Liver (tissue), 9 donors: ENCODE data around the gene NMNAT1. TPM values are rescaled to one million over a fixed set of nuclear protein-coding genes. Genes with fewer than 3 reads are reported as not detected.

Experiments
- DNase-seq: peaks from one replicate; pipeline ENCODE4 v3.0.0-alpha.2; 2017; ENCODE audit warnings: low spot score
- H3K27ac ChIP-seq, 2 donors: one replicate each; pipeline ENCODE4 v1.7.0; 2013; ENCODE audit warnings: inconsistent platforms in 2 of 2, low read length in 2 of 2, control low read depth in 1 of 2, low read depth in 1 of 2, mild to moderate bottlenecking in 1 of 2
- H3K27me3 ChIP-seq, 4 donors: one replicate each; pipeline versions ENCODE4 v1.6.1 to v1.7.0; 2013; ENCODE audit warnings: low read length in 3 of 4, inconsistent platforms in 1 of 4, mild to moderate bottlenecking in 1 of 4, moderate library complexity in 1 of 4; ENCODE audit not compliant: control insufficient read depth in 4 of 4, insufficient read depth in 4 of 4
- H3K36me3 ChIP-seq, 4 donors: one replicate each; pipeline versions ENCODE4 v1.6.1 to v1.7.0; 2013; ENCODE audit warnings: low read length in 3 of 4, mild to moderate bottlenecking in 3 of 4, low read depth in 1 of 4, moderate library complexity in 1 of 4; ENCODE audit not compliant: control insufficient read depth in 4 of 4, insufficient read depth in 3 of 4
- H3K4me1 ChIP-seq, 4 donors: one replicate each; pipeline versions ENCODE4 v1.6.1 to v1.7.0; 2013; ENCODE audit warnings: low read length in 3 of 4, mild to moderate bottlenecking in 3 of 4, moderate library complexity in 1 of 4; ENCODE audit not compliant: control insufficient read depth in 4 of 4, insufficient read depth in 4 of 4
- H3K4me3 ChIP-seq, 3 donors: one replicate each; pipeline versions ENCODE4 v1.6.1 to v1.7.0; 2013; ENCODE audit warnings: low read length in 3 of 3, control low read depth in 1 of 3, low read depth in 1 of 3, mild to moderate bottlenecking in 1 of 3
- H3K9ac ChIP-seq, 2 donors: one replicate each; pipeline ENCODE4 v1.7.0; 2013; ENCODE audit warnings: low read length in 2 of 2, mild to moderate bottlenecking in 2 of 2, moderate library complexity in 2 of 2, control low read depth in 1 of 2, low read depth in 1 of 2
- H3K9me3 ChIP-seq, 4 donors: one replicate each; pipeline versions ENCODE4 v1.6.1 to v1.7.0; 2013; ENCODE audit warnings: low read length in 3 of 4; ENCODE audit not compliant: control insufficient read depth in 4 of 4
- EGR1 ChIP-seq, 2 donors: IDR thresholded peaks; 2 replicates each; pipeline ENCODE4 v1.6.1; 2016 to 2018; ENCODE audit warnings: antibody characterized with exemption in 2 of 2, low read depth in 2 of 2
- FOXA1 ChIP-seq: IDR thresholded peaks from 2 replicates; pipeline ENCODE4 v1.6.1; 2016; ENCODE audit warnings: antibody characterized with exemption
- FOXA2 ChIP-seq: IDR thresholded peaks from 2 replicates; pipeline ENCODE4 v1.6.1; 2016; ENCODE audit warnings: antibody characterized with exemption
- GABPA ChIP-seq, 2 donors: IDR thresholded peaks in 1 of 2; conservative IDR thresholded peaks in 1 of 2; 2 replicates each; pipeline ENCODE4 v1.6.1; 2016; ENCODE audit warnings: antibody characterized with exemption in 2 of 2, mild to moderate bottlenecking in 1 of 2, moderate library complexity in 1 of 2
- HNF4A ChIP-seq, 2 donors: conservative IDR thresholded peaks; 2 replicates each; pipeline ENCODE4 v1.6.1; 2016; ENCODE audit warnings: antibody characterized with exemption in 2 of 2, mild to moderate bottlenecking in 2 of 2
- HNF4G ChIP-seq: IDR thresholded peaks from 2 replicates; pipeline ENCODE4 v1.6.1; 2016; ENCODE audit warnings: antibody characterized with exemption
- JUND ChIP-seq, 2 donors: IDR thresholded peaks; 2 replicates each; pipeline ENCODE4 v1.6.1; 2016; ENCODE audit warnings: antibody characterized with exemption in 2 of 2
- NR2F2 ChIP-seq: IDR thresholded peaks from 2 replicates; pipeline ENCODE4 v1.6.1; 2016; ENCODE audit warnings: antibody characterized with exemption
- RAD21 ChIP-seq, 2 donors: IDR thresholded peaks; 2 replicates each; pipeline ENCODE4 v1.6.1; 2016; ENCODE audit warnings: antibody characterized with exemption in 2 of 2, mild to moderate bottlenecking in 2 of 2
- SP1 ChIP-seq: IDR thresholded peaks from 2 replicates; pipeline ENCODE4 v1.6.1; 2018; ENCODE audit warnings: antibody characterized with exemption, mild to moderate bottlenecking
- TAF1 ChIP-seq: conservative IDR thresholded peaks from 2 replicates; pipeline ENCODE4 v1.6.1; 2016; ENCODE audit warnings: antibody characterized with exemption, mild to moderate bottlenecking
- WGBS: extraction: QIAGEN DNeasy Blood & Tissue Kit; methylation state at CpG from one replicate; pipeline ENCODE4 v1.1.7; 2013; 5-methylcytosine and 5-hydroxymethylcytosine counted together
- polyA plus RNA-seq, 2 donors: library from polyadenylated mRNA; stranded (reverse) in 1 of 2; unstranded in 1 of 2; fragments of 200-250 nt in 1 of 2; fragments of >200 nt in 1 of 2; fragmentation: Nextera tagmentation in 1 of 2; extraction: Ambion mirVana in 1 of 2; gene quantifications; one replicate each; pipeline versions ENCODE4 v1.2.1 to v1.2.3, GENCODE V29; 2013 to 2015
- total RNA-seq, 2 donors: library from RNA; depleted of rRNA; stranded (reverse); fragments of >200 nt; gene quantifications; one replicate each; pipeline ENCODE4 v1.2.3, GENCODE V29; 2014
- TF ChIP-seq, protein P1 (sequence below): IDR thresholded peaks from 2 replicates; pipeline ENCODE4 v1.6.1; 2016; ENCODE audit warnings: antibody characterized with exemption
- TF ChIP-seq, protein P2 (sequence below): fragments of 150-350 bp; IDR thresholded peaks from 2 replicates; pipeline ENCODE4 v1.5.1; 2017; ENCODE audit warnings: improper control_type of control experiment, low read depth, low read length; ENCODE audit not compliant: missing input control
- TF ChIP-seq, protein P3 (sequence below): IDR thresholded peaks from 2 replicates; pipeline ENCODE4 v1.6.1; 2016; ENCODE audit warnings: antibody characterized with exemption, mild to moderate bottlenecking
- donor health status: healthy.
- donor health status: healthy.
- donor health status: healthy.
- donor health status: healthy.
- donor health status: healthy.

Gene NMNAT1
- total and polyA plus RNA-seq, 4 donors, result 5.2 to 7.4 (median 5.6) TPM

DNA sequence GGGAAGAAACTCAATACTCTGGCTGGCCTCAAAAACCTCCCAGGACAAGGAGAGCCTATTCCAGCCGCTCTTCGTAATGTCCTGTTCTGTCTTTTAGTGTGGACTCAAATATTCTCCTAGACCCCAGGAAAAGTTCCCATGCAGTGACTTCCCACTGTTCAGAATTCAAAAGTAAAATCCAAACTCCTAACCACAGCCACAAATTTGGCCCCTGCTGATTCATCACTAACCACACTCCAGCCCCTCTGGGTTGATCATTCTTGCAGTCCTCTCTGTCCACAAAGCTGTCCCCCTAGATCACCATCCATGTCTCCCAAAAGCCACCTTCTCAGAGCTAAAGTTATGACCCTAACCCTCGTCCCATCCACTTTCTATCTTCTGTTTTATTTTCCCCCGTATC is 38.3 kb upstream of the NMNAT1 start:
- H3K36me3 ChIP-seq, result no peaks in the 10 kb centered on the region
- H3K9ac ChIP-seq, result no peak overlapping the region
- H3K27me3 ChIP-seq, result no peaks in the 10 kb centered on the region
- no peak overlapping the region for H3K4me3 ChIP-seq
- peaks cover 9 to 35% (median 30%) of the 10 kb centered on the region in 4 donors for H3K4me1 ChIP-seq
- H3K27ac ChIP-seq, result no peak overlapping the region
- TF ChIP-seq SP1, result no peak
- TF ChIP-seq, protein P1, sequence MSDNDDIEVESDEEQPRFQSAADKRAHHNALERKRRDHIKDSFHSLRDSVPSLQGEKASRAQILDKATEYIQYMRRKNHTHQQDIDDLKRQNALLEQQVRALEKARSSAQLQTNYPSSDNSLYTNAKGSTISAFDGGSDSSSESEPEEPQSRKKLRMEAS, result no peak
- WGBS, result 83% methylated on average over 4 of the region's 4 CpGs
- DNase-seq, result no peak
- H3K9me3 ChIP-seq, result no peaks in the 10 kb centered on the region

DNA sequence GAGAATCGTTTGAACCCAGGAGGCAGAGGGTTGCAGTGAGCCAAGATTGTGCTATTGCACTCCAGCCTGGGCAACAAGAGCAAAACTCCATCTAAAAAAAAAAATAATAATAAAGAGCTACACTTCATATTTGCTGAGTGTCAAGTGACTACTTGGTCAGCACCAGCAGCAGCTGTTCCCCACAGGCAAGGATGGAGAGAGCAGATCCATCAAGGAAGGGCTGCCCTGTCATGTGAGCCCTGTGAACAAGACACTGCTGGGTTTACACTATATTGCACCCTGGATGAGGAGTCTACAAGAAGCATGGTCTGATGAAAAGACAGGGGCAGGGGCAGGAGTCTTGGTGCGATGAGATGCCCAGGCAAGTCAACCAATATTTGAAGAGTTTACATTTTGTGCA is 36.8 kb upstream of the NMNAT1 start:
- TF ChIP-seq, protein P2, sequence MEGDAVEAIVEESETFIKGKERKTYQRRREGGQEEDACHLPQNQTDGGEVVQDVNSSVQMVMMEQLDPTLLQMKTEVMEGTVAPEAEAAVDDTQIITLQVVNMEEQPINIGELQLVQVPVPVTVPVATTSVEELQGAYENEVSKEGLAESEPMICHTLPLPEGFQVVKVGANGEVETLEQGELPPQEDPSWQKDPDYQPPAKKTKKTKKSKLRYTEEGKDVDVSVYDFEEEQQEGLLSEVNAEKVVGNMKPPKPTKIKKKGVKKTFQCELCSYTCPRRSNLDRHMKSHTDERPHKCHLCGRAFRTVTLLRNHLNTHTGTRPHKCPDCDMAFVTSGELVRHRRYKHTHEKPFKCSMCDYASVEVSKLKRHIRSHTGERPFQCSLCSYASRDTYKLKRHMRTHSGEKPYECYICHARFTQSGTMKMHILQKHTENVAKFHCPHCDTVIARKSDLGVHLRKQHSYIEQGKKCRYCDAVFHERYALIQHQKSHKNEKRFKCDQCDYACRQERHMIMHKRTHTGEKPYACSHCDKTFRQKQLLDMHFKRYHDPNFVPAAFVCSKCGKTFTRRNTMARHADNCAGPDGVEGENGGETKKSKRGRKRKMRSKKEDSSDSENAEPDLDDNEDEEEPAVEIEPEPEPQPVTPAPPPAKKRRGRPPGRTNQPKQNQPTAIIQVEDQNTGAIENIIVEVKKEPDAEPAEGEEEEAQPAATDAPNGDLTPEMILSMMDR, result no peak
- TF ChIP-seq SP1 (no peak), HNF4A (conservative IDR thresholded peaks at IDR 0.05) (no peak), FOXA1 (no peak), TAF1 (no peak), JUND (IDR thresholded peaks at IDR 0.05) (no peak), HNF4G (no peak), FOXA2 (no peak), NR2F2 (no peak), GABPA (IDR thresholded peaks at IDR 0.05 in 1 of 2, conservative IDR thresholded peaks at IDR 0.05 in 1 of 2) (no peak), RAD21 (IDR thresholded peaks at IDR 0.05) (no peak), EGR1 (IDR thresholded peaks at IDR 0.05; ENCODE audit: low read depth in 2 of 2) (no peak)
- TF ChIP-seq, protein P1, result no peak
- TF ChIP-seq, protein P3, sequence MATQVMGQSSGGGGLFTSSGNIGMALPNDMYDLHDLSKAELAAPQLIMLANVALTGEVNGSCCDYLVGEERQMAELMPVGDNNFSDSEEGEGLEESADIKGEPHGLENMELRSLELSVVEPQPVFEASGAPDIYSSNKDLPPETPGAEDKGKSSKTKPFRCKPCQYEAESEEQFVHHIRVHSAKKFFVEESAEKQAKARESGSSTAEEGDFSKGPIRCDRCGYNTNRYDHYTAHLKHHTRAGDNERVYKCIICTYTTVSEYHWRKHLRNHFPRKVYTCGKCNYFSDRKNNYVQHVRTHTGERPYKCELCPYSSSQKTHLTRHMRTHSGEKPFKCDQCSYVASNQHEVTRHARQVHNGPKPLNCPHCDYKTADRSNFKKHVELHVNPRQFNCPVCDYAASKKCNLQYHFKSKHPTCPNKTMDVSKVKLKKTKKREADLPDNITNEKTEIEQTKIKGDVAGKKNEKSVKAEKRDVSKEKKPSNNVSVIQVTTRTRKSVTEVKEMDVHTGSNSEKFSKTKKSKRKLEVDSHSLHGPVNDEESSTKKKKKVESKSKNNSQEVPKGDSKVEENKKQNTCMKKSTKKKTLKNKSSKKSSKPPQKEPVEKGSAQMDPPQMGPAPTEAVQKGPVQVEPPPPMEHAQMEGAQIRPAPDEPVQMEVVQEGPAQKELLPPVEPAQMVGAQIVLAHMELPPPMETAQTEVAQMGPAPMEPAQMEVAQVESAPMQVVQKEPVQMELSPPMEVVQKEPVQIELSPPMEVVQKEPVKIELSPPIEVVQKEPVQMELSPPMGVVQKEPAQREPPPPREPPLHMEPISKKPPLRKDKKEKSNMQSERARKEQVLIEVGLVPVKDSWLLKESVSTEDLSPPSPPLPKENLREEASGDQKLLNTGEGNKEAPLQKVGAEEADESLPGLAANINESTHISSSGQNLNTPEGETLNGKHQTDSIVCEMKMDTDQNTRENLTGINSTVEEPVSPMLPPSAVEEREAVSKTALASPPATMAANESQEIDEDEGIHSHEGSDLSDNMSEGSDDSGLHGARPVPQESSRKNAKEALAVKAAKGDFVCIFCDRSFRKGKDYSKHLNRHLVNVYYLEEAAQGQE, result no peak
- H3K9me3 ChIP-seq, result no peaks in the 10 kb centered on the region
- no peaks in the 10 kb centered on the region for H3K36me3 ChIP-seq
- DNase-seq, result no peak
- 97% methylated on average over 2 of the region's 2 CpGs for WGBS
- H3K9ac ChIP-seq, result no peak overlapping the region
- no peak overlapping the region for H3K27ac ChIP-seq
- peaks cover 5 to 30% (median 24%) of the 10 kb centered on the region in 4 donors for H3K4me1 ChIP-seq
- H3K27me3 ChIP-seq, result no peaks in the 10 kb centered on the region
- H3K4me3 ChIP-seq, result no peak overlapping the region
